BE2C (cell line): ENCODE measurements around the gene GPC4.

Source experiments
- DNase-seq: peaks from one replicate; pipeline ENCODE4 v3.0.0-alpha.2; 2020
- H3K27me3 ChIP-seq: fragments of 250-450 bp; sonication (Bioruptor Pico); 2 replicates; pipeline ENCODE4 v1.5.1; 2020; ENCODE audit warnings: mild to moderate bottlenecking
- H3K36me3 ChIP-seq: fragments of 250-450 bp; sonication (Bioruptor Pico); 2 replicates; pipeline ENCODE4 v1.5.1; 2020; ENCODE audit warnings: mild to moderate bottlenecking
- H3K4me1 ChIP-seq: fragments of 250-450 bp; sonication (Bioruptor Pico); 2 replicates; pipeline ENCODE4 v1.5.1; 2020
- H3K4me3 ChIP-seq: 2 replicates; pipeline ENCODE4 v1.5.1; 2011; ENCODE audit warnings: low read depth, low read length
- H3K9me3 ChIP-seq: fragments of 250-450 bp; sonication (Bioruptor Pico); 2 replicates; pipeline ENCODE4 v1.5.1; 2020
- CTCF ChIP-seq: IDR thresholded peaks from 2 replicates; pipeline ENCODE4 v1.5.1; 2012; ENCODE audit warnings: mild to moderate bottlenecking, low read depth, low read length

The GPC4 gene

GRCh38 chrX:133435544-133436124, 20.3 kb upstream of the GPC4 start:
- Histone ChIP-seq H3K36me3 (no peaks in the 10 kb centered on the region), H3K9me3 (no peaks in the 10 kb centered on the region), H3K27me3 (no peaks in the 10 kb centered on the region), H3K4me1 (no peaks in the 10 kb centered on the region), H3K4me3 (no peak overlapping the region)
- DNase-seq = no peak
- no peak for TF ChIP-seq CTCF

GRCh38 chrX:133434197-133434820, 19.0 kb upstream of the GPC4 start:
- no peak for TF ChIP-seq CTCF
- no peaks in the 10 kb centered on the region for H3K9me3 ChIP-seq
- H3K36me3 ChIP-seq = no peaks in the 10 kb centered on the region
- H3K4me1 ChIP-seq = no peaks in the 10 kb centered on the region
- H3K4me3 ChIP-seq = no peak overlapping the region
- H3K27me3 ChIP-seq = no peaks in the 10 kb centered on the region
- DNase-seq = no peak

- Histone ChIP-seq H3K4me1 (no peaks in the 10 kb centered on the region), H3K9me3 (no peaks in the 10 kb centered on the region), H3K27me3 (peaks cover 9% of the 10 kb centered on the region), H3K36me3 (no peaks in the 10 kb centered on the region), H3K4me3 (no peak overlapping the region)
- TF ChIP-seq CTCF = no peak
- DNase-seq = no peak
Observed at GRCh38 chrX:133419911-133420310, 4.6 kb upstream of the GPC4 start.

GRCh38 chrX:133418588-133418987, 3.3 kb upstream of the GPC4 start:
- H3K27me3 ChIP-seq = peaks cover 15% of the 10 kb centered on the region
- no peak overlapping the region for H3K4me3 ChIP-seq
- DNase-seq = no peak
- H3K36me3 ChIP-seq = no peaks in the 10 kb centered on the region
- H3K4me1 ChIP-seq = no peaks in the 10 kb centered on the region
- TF ChIP-seq CTCF = no peak
- H3K9me3 ChIP-seq = no peaks in the 10 kb centered on the region

- DNase-seq = no peak
- H3K27me3 ChIP-seq = peaks cover 15% of the 10 kb centered on the region
- H3K36me3 ChIP-seq = no peaks in the 10 kb centered on the region
- no peak overlapping the region for H3K4me3 ChIP-seq
- H3K4me1 ChIP-seq = no peaks in the 10 kb centered on the region
- H3K9me3 ChIP-seq = no peaks in the 10 kb centered on the region
- no peak for TF ChIP-seq CTCF
Observed at GRCh38 chrX:133417364-133417763, 2.1 kb upstream of the GPC4 start.

- no peak for TF ChIP-seq CTCF
- no peak overlapping the region for H3K4me3 ChIP-seq
- no peaks in the 10 kb centered on the region for H3K9me3 ChIP-seq
- no peak for DNase-seq
- no peaks in the 10 kb centered on the region for H3K4me1 ChIP-seq
- no peaks in the 10 kb centered on the region for H3K36me3 ChIP-seq
- peaks cover 15% of the 10 kb centered on the region for H3K27me3 ChIP-seq
Observed at GRCh38 chrX:133414406-133415275, 648 bp downstream of the GPC4 start.
